MCF 10A (cell line): ENCODE data around the gene DCUN1D4. TPM values are rescaled to one million over a fixed set of nuclear protein-coding genes. Genes with fewer than 3 reads are reported as not detected.

Source experiments
- BruUV-seq: library from RNA; stranded (reverse); fragments of 400-500 nt; replicated peaks from 2 replicates; lab custom pipeline; 2021; lab: Mats Ljungman, UMichigan
- CTCF ChIA-PET: fragments of 300-600 bp; sonication (Branson Sonifier 250); formaldehyde crosslinking; extraction: SDS; loops from one replicate; lab custom pipeline; 2021; ENCODE audit warnings: antibody characterized with exemption, inconsistent platforms; lab: Yijun Ruan, JAX
- POLR2A ChIA-PET: fragments of 300-600, 350-650 bp; sonication (Branson Sonifier 250); formaldehyde crosslinking; extraction: SDS; loops from one replicate; lab custom pipeline; 2020; ENCODE audit warnings: antibody characterized with exemption, inconsistent platforms; lab: Yijun Ruan, JAX
- DNase-seq: peaks from one replicate; pipeline ENCODE4 v3.0.0-alpha.2; 2018; ENCODE audit not compliant: unreplicated experiment
- H3K27ac Mint-ChIP-seq: one replicate; pipeline ENCODE4 v1.8.0; 2022; ENCODE audit warnings: mild to moderate bottlenecking, low read depth, mixed read lengths; ENCODE audit not compliant: unreplicated experiment
- H3K27me3 Mint-ChIP-seq: one replicate; pipeline ENCODE4 v1.8.0; 2022; ENCODE audit warnings: mixed read lengths; ENCODE audit not compliant: insufficient read depth, unreplicated experiment
- H3K36me3 Mint-ChIP-seq: one replicate; pipeline ENCODE4 v1.8.0; 2022; ENCODE audit warnings: mild to moderate bottlenecking, moderate library complexity, mixed read lengths; ENCODE audit not compliant: insufficient read depth, unreplicated experiment
- H3K4me1 Mint-ChIP-seq: one replicate; pipeline ENCODE4 v1.8.0; 2022; ENCODE audit warnings: mixed read lengths; ENCODE audit not compliant: insufficient read depth, unreplicated experiment
- H3K4me3 Mint-ChIP-seq: one replicate; pipeline ENCODE4 v1.8.0; 2022; ENCODE audit warnings: mild to moderate bottlenecking, moderate library complexity, mixed read lengths; ENCODE audit not compliant: unreplicated experiment
- H3K9me3 Mint-ChIP-seq: one replicate; pipeline ENCODE4 v1.8.0; 2022; ENCODE audit warnings: mixed read lengths; ENCODE audit not compliant: unreplicated experiment
- CTCF ChIP-seq: fragments of 200-600 bp; IDR thresholded peaks from one replicate; pipeline ENCODE4 v1.8.0; 2022; ENCODE audit warnings: antibody characterized with exemption, mild to moderate bottlenecking; ENCODE audit not compliant: unreplicated experiment
- intact Hi-C: fragments of 100-400 bp; cut with micrococcal nuclease; formaldehyde crosslinking; loops from 2 replicates; pipeline ENCODE4 v1.14.1; 2022
- total RNA-seq: library from RNA; stranded (reverse); gene quantifications from 2 replicates; pipeline ENCODE4 v1.2.3, GENCODE V29; 2022

DCUN1D4 gene
- total RNA-seq, 1 experiment from 2014 or later: 88.0 TPM

GRCh38 chr4:51835855-51836254, 7.1 kb upstream of the DCUN1D4 start:
- H3K36me3 Mint-ChIP-seq: no peaks in the 10 kb centered on the region
- TF ChIP-seq CTCF: no peak
- ChIA-PET CTCF (interaction anchor here (0.6 to 0.9 kb wide), 3 partner anchors 36 to 189 kb away, joined by 3 to 4 read pairs (median 3); no protein-coding TSS in a partner anchor), POLR2A (interaction anchor here (1.6 kb wide), 1 partner anchor 10 kb away, joined by 3 read pairs; no protein-coding TSS in a partner anchor)
- H3K9me3 Mint-ChIP-seq: no peaks in the 10 kb centered on the region
- DNase-seq: no peak
- BruUV-seq: no TSS peak
- H3K4me3 Mint-ChIP-seq: no peak overlapping the region
- intact Hi-C loops: no loop called here
- H3K4me1 Mint-ChIP-seq: no peaks in the 10 kb centered on the region
- no peaks in the 10 kb centered on the region for H3K27me3 Mint-ChIP-seq
- no peak overlapping the region for H3K27ac Mint-ChIP-seq

- H3K4me3 Mint-ChIP-seq: no peak overlapping the region
- no TSS peak for BruUV-seq
- H3K4me1 Mint-ChIP-seq: no peaks in the 10 kb centered on the region
- intact Hi-C loops: no loop called here
- TF ChIP-seq CTCF: no peak
- POLR2A ChIA-PET: no interaction called here
- no peak overlapping the region for H3K27ac Mint-ChIP-seq
- DNase-seq: no peak
- CTCF ChIA-PET: no interaction called here
- H3K27me3 Mint-ChIP-seq: no peaks in the 10 kb centered on the region
- H3K9me3 Mint-ChIP-seq: no peaks in the 10 kb centered on the region
- H3K36me3 Mint-ChIP-seq: no peaks in the 10 kb centered on the region
These were observed 6.4 kb upstream of the DCUN1D4 start for GRCh38 chr4:51836549-51836948.

- BruUV-seq: no TSS peak
- ChIA-PET CTCF (interaction anchor here (1.1 to 3.3 kb wide), 3 partner anchors 8 to 43 kb away, joined by 4 to 29 read pairs (median 4); no protein-coding TSS in a partner anchor), POLR2A (no interaction called here)
- H3K36me3 Mint-ChIP-seq: no peaks in the 10 kb centered on the region
- H3K4me3 Mint-ChIP-seq: no peak overlapping the region
- H3K27me3 Mint-ChIP-seq: no peaks in the 10 kb centered on the region
- H3K9me3 Mint-ChIP-seq: no peaks in the 10 kb centered on the region
- no peak for DNase-seq
- H3K4me1 Mint-ChIP-seq: peaks cover 10% of the 10 kb centered on the region
- H3K27ac Mint-ChIP-seq: no peak overlapping the region
- TF ChIP-seq CTCF: no peak
- intact Hi-C loops: no loop called here
These were observed 2.2 kb upstream of the DCUN1D4 start for GRCh38 chr4:51840781-51841180.

- Mint-ChIP-seq H3K27me3 (no peaks in the 10 kb centered on the region), H3K27ac (peak overlapping the region; percentile 88), H3K4me3 (peak overlapping the region; percentile 95), H3K9me3 (no peaks in the 10 kb centered on the region), H3K36me3 (no peaks in the 10 kb centered on the region), H3K4me1 (peaks cover 21% of the 10 kb centered on the region)
- no peak for DNase-seq
- intact Hi-C loops: no loop called here
- ChIA-PET CTCF (interaction anchor here (0.5 to 3.3 kb wide), 3 partner anchors 9 to 54 kb away, joined by 3 to 29 read pairs (median 4); no protein-coding TSS in a partner anchor), POLR2A (interaction anchor here (0.7 to 1.6 kb wide), 10 partner anchors 10 to 231 kb away, joined by 3 to 6 read pairs (median 4); no protein-coding TSS in a partner anchor)
- TF ChIP-seq CTCF: no peak
- no TSS peak for BruUV-seq
These were observed 793 bp upstream of the DCUN1D4 start for GRCh38 chr4:51842167-51842553.
